DND-41 (cell line): Measurements from ENCODE around the gene INTS1.

ENCODE experiments used
- ATAC-seq: fragments of 200-7000 bp; cut with Tn5 transposase; 3 replicates; pipeline ENCODE4 v1.9.1; 2021; ENCODE audit warnings: low read depth; ENCODE audit not compliant: insufficient read depth
- DNase-seq: peaks from one replicate; pipeline ENCODE4 v3.0.0-alpha.2; 2020
- H2AFZ ChIP-seq: 2 replicates; pipeline ENCODE4 v1.6.0; 2012; ENCODE audit warnings: low read depth, low read length
- H3K27ac ChIP-seq: 2 replicates; pipeline ENCODE4 v1.5.1; 2012; ENCODE audit warnings: low read length, inconsistent platforms
- H3K27me3 ChIP-seq: fragments of 200-600 bp; sonication (generic); 2 replicates; pipeline ENCODE4 v1.6.0; 2012; ENCODE audit warnings: low read length, mild to moderate bottlenecking, inconsistent platforms; ENCODE audit not compliant: insufficient read depth, poor library complexity
- H3K36me3 ChIP-seq: 2 replicates; pipeline ENCODE4 v1.5.1; 2012; ENCODE audit warnings: low read length, inconsistent platforms; ENCODE audit not compliant: insufficient read depth
- H3K4me1 ChIP-seq: 2 replicates; pipeline ENCODE4 v1.5.1; 2012; ENCODE audit warnings: mild to moderate bottlenecking, low read length; ENCODE audit not compliant: insufficient read depth
- H3K4me2 ChIP-seq: 2 replicates; pipeline ENCODE4 v1.6.0; 2012; ENCODE audit warnings: mild to moderate bottlenecking, moderate library complexity, low read length, inconsistent platforms; ENCODE audit not compliant: insufficient read depth
- H3K4me3 ChIP-seq, 2 experiments: fragments of 200-600 bp in 1 of 2; shearing (Covaris generic) in 1 of 2; 2 replicates each; pipeline ENCODE4 v1.5.1; 2012 to 2016; ENCODE audit warnings: inconsistent platforms in 2 of 2, low read length in 2 of 2, mild to moderate bottlenecking in 2 of 2, low read depth in 1 of 2, moderate library complexity in 1 of 2
- H3K79me2 ChIP-seq: 2 replicates; pipeline ENCODE4 v1.6.0; 2012; ENCODE audit warnings: low read length, inconsistent platforms; ENCODE audit not compliant: insufficient read depth
- H3K9ac ChIP-seq: 2 replicates; pipeline ENCODE4 v1.6.0; 2012; ENCODE audit warnings: low read depth, mild to moderate bottlenecking, inconsistent platforms, low read length, moderate library complexity
- H3K9me3 ChIP-seq: 2 replicates; pipeline ENCODE4 v1.5.1; 2012; ENCODE audit warnings: low read length, moderate library complexity, mild to moderate bottlenecking, inconsistent platforms; ENCODE audit not compliant: insufficient read depth, severe bottlenecking
- H4K20me1 ChIP-seq: 2 replicates; pipeline ENCODE4 v1.6.0; 2012; ENCODE audit warnings: low read length; ENCODE audit not compliant: insufficient read depth
- EZH2 ChIP-seq: IDR thresholded peaks from 3 replicates; pipeline ENCODE4 v1.6.1; 2012; ENCODE audit warnings: borderline replicate concordance, low read depth, mild to moderate bottlenecking, moderate library complexity, low read length, inconsistent platforms; ENCODE audit not compliant: severe bottlenecking
- TF ChIP-seq, protein P1 (sequence below): IDR thresholded peaks from 2 replicates; pipeline ENCODE4 v1.5.1; 2012; ENCODE audit warnings: borderline replicate concordance, low read length, moderate library complexity, mild to moderate bottlenecking; ENCODE audit not compliant: poor library complexity, severe bottlenecking; ENCODE audit errors: extremely low read depth

INTS1 gene

DNA sequence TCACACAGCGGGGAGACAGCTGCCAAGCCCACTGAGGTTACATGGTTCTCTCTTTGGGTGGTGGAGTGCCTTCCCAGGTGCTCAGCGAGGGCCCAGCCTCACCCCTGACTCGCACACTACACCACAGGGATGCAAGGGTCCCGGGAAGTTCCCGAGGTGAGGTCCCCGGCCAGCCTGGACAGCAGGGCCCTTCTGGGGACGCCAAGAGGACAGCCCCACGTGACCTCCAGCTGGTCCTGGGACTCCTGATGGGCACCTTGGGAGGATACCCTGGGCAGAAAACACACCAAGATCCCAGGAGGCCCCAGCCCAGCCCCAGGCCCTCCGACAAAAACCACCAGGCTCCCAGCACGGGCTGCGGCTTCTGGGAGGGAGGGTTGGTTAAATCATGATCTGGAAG is 53.2 kb downstream of the INTS1 start:
- H4K20me1 ChIP-seq: no peaks in the 10 kb centered on the region; the same call in 1 of the 2 replicates
- ATAC-seq: no peak

DNA sequence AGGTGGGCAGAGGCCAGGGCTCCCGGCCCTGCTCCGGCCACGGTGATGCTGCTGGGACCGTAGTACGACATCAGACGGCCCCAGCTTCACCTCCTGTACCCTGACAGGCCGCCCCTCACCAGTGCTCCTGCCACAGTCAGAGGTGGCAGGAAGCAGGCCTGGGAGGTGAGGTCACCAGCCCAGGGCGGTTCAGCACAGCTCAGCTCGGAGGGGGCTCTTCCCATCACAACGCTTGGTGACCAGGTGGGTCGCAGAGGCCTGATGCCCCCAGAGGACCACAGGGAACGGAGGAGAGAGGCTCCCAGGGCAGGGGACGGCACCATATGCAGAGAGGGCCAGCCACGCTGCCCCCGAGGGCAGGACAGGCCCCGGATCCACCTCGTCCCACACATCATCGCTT is 53.8 kb downstream of the INTS1 start:
- H3K36me3 ChIP-seq: no peaks in the 10 kb centered on the region
- DNase-seq: no peak
- no peaks in the 10 kb centered on the region for H3K27me3 ChIP-seq
- no peaks in the 10 kb centered on the region for H3K9me3 ChIP-seq
- H4K20me1 ChIP-seq: no peaks in the 10 kb centered on the region; the same call in 1 of the 2 replicates
- no peak overlapping the region for H3K9ac ChIP-seq
- no peaks in the 10 kb centered on the region for H3K4me1 ChIP-seq
- H3K4me2 ChIP-seq: no peak overlapping the region
- H3K79me2 ChIP-seq: no peaks in the 10 kb centered on the region
- no peak for TF ChIP-seq EZH2
- TF ChIP-seq, protein P1, sequence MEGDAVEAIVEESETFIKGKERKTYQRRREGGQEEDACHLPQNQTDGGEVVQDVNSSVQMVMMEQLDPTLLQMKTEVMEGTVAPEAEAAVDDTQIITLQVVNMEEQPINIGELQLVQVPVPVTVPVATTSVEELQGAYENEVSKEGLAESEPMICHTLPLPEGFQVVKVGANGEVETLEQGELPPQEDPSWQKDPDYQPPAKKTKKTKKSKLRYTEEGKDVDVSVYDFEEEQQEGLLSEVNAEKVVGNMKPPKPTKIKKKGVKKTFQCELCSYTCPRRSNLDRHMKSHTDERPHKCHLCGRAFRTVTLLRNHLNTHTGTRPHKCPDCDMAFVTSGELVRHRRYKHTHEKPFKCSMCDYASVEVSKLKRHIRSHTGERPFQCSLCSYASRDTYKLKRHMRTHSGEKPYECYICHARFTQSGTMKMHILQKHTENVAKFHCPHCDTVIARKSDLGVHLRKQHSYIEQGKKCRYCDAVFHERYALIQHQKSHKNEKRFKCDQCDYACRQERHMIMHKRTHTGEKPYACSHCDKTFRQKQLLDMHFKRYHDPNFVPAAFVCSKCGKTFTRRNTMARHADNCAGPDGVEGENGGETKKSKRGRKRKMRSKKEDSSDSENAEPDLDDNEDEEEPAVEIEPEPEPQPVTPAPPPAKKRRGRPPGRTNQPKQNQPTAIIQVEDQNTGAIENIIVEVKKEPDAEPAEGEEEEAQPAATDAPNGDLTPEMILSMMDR: no peak
- no peak overlapping the region for H2AFZ ChIP-seq
- no peak overlapping the region for H3K27ac ChIP-seq
- ATAC-seq: no peak
- H3K4me3 ChIP-seq: no peak overlapping the region

More for the DNA sequence above, 53.2 kb downstream of the INTS1 start:
- no peak overlapping the region for H3K27ac ChIP-seq
- H3K4me2 ChIP-seq: no peak overlapping the region
- H3K27me3 ChIP-seq: no peaks in the 10 kb centered on the region
- H3K79me2 ChIP-seq: no peaks in the 10 kb centered on the region
- DNase-seq: no peak
- TF ChIP-seq EZH2: no peak
- TF ChIP-seq, protein P1: no peak
- no peak overlapping the region for H3K4me3 ChIP-seq
- H3K9me3 ChIP-seq: no peaks in the 10 kb centered on the region
- H3K9ac ChIP-seq: no peak overlapping the region
- H3K36me3 ChIP-seq: no peaks in the 10 kb centered on the region
- no peak overlapping the region for H2AFZ ChIP-seq
- H3K4me1 ChIP-seq: no peaks in the 10 kb centered on the region

- Histone ChIP-seq H3K27ac (no peak overlapping the region), H3K27me3 (no peaks in the 10 kb centered on the region), H4K20me1 (no peaks in the 10 kb centered on the region; the same call in 1 of the 2 replicates), H2AFZ (no peak overlapping the region), H3K4me3 (no peak overlapping the region), H3K9ac (no peak overlapping the region), H3K79me2 (no peaks in the 10 kb centered on the region), H3K36me3 (no peaks in the 10 kb centered on the region), H3K4me1 (no peaks in the 10 kb centered on the region), H3K9me3 (no peaks in the 10 kb centered on the region), H3K4me2 (no peak overlapping the region)
- DNase-seq (no peak), ATAC-seq (no peak)
- TF ChIP-seq, protein P1: no peak
- no peak for TF ChIP-seq EZH2
Observed at GRCh38 chr7:1449951-1450350, 54.2 kb downstream of the INTS1 start.

- no peak overlapping the region for H3K9ac ChIP-seq
- H4K20me1 ChIP-seq: no peaks in the 10 kb centered on the region; the same call in 1 of the 2 replicates
- no peak overlapping the region for H3K27ac ChIP-seq
- H3K4me3 ChIP-seq: no peak overlapping the region
- H3K4me2 ChIP-seq: no peak overlapping the region
- H3K79me2 ChIP-seq: no peaks in the 10 kb centered on the region
- DNase-seq: no peak
- no peak for ATAC-seq
- H3K9me3 ChIP-seq: no peaks in the 10 kb centered on the region
- H3K36me3 ChIP-seq: no peaks in the 10 kb centered on the region
- H3K4me1 ChIP-seq: no peaks in the 10 kb centered on the region
- H3K27me3 ChIP-seq: no peaks in the 10 kb centered on the region
- no peak overlapping the region for H2AFZ ChIP-seq
- no peak for TF ChIP-seq EZH2
- TF ChIP-seq, protein P1: no peak
Observed at GRCh38 chr7:1449501-1449900, 54.7 kb downstream of the INTS1 start.
